Nephron progenitor cell (in vitro differentiated cells): Measurements from ENCODE around the gene BLNK.

Experiments
- DNase-seq: peaks from one replicate; pipeline ENCODE4 v3.0.0; 2021
- H3K27ac Mint-ChIP-seq: 2 replicates; pipeline ENCODE4 v1.8.0; 2021; ENCODE audit warnings: mild to moderate bottlenecking, moderate library complexity, mixed read lengths
- H3K27me3 Mint-ChIP-seq: 2 replicates; pipeline ENCODE4 v1.8.0; 2021; ENCODE audit warnings: mild to moderate bottlenecking, low read depth, mixed read lengths; ENCODE audit not compliant: poor library complexity
- H3K36me3 Mint-ChIP-seq: 2 replicates; pipeline ENCODE4 v1.8.0; 2021; ENCODE audit warnings: low read depth, mixed read lengths
- H3K4me1 Mint-ChIP-seq: 2 replicates; pipeline ENCODE4 v1.8.0; 2021; ENCODE audit warnings: mixed read lengths
- H3K4me3 Mint-ChIP-seq: 2 replicates; pipeline ENCODE4 v1.8.0; 2021; ENCODE audit warnings: mild to moderate bottlenecking, moderate library complexity, mixed read lengths
- H3K9me3 Mint-ChIP-seq: 2 replicates; pipeline ENCODE4 v1.8.0; 2021; ENCODE audit warnings: mild to moderate bottlenecking, moderate library complexity, mixed read lengths
- TF ChIP-seq, protein P1 (sequence below): fragments of 200-600 bp; sonication (generic); IDR thresholded peaks from 2 replicates; pipeline ENCODE4 v1.5.0; 2021; ENCODE audit warnings: antibody characterized with exemption

Gene BLNK

DNA sequence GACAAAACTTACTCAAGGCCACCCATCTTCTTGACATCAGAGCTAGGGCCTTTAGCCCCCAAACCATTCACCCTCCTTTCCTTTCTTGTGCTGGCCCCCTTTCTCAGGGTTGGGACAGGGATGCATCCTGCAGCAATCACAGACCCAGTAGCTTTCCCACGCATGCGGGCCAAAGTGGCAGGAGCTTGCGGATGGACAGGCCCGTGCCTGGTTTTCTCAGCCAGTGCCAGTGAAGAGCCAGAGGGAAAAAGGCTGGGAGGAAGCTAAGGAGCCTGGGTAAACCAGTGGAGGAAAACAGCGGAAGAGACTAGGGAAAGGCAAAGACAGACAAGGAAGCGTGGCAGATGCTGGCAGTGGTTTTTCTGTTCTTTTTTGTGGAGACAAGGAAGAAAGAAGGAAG, 5.1 kb upstream of the BLNK start:
- DNase-seq = no peak
- Mint-ChIP-seq H3K36me3 (no peaks in the 10 kb centered on the region), H3K4me1 (peaks cover under 1% of the 10 kb centered on the region), H3K27me3 (peaks cover 7% of the 10 kb centered on the region), H3K27ac (no peak overlapping the region), H3K9me3 (no peaks in the 10 kb centered on the region), H3K4me3 (no peak overlapping the region)
- TF ChIP-seq, protein P1, sequence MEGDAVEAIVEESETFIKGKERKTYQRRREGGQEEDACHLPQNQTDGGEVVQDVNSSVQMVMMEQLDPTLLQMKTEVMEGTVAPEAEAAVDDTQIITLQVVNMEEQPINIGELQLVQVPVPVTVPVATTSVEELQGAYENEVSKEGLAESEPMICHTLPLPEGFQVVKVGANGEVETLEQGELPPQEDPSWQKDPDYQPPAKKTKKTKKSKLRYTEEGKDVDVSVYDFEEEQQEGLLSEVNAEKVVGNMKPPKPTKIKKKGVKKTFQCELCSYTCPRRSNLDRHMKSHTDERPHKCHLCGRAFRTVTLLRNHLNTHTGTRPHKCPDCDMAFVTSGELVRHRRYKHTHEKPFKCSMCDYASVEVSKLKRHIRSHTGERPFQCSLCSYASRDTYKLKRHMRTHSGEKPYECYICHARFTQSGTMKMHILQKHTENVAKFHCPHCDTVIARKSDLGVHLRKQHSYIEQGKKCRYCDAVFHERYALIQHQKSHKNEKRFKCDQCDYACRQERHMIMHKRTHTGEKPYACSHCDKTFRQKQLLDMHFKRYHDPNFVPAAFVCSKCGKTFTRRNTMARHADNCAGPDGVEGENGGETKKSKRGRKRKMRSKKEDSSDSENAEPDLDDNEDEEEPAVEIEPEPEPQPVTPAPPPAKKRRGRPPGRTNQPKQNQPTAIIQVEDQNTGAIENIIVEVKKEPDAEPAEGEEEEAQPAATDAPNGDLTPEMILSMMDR = no peak

DNA sequence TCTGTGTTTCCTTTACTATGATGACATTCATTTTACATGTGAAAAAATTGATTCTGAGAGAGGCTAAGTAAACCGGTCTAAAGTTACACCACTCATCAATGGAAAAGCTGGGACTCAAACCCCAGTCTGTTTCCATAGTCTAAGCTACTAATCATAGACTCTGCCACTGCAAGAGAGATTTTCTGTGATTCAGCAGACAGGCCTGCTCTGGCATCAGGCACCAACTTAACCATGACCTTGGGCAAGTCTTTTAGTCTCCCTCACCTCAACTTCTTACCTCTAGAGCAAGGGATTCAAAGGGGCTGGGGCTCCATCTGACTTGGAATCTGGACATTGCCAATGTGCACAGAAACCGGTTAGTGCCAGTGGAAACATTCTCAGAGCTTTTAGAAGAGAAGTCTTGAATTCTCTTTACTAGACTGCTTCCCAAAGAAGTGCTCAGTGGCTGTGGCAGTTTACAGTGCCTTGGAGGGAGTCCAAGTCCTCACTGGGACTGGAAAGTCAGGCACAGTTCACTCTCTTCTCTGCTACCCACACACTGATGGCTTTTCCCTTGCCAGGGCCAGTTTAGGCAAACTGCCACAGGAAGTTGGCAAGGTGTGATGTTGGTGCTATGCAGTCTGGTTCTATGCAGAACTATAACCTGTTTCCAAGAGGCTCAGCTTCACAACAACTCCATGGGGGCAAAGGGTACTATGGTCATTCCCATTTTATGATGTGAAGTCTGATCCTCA, 4.5 kb upstream of the BLNK start:
- H3K4me1 Mint-ChIP-seq = peaks cover 5% of the 10 kb centered on the region
- H3K27ac Mint-ChIP-seq = no peak overlapping the region
- H3K9me3 Mint-ChIP-seq = no peaks in the 10 kb centered on the region
- no peak overlapping the region for H3K4me3 Mint-ChIP-seq
- peaks cover 7% of the 10 kb centered on the region for H3K27me3 Mint-ChIP-seq
- DNase-seq = no peak
- H3K36me3 Mint-ChIP-seq = no peaks in the 10 kb centered on the region
- TF ChIP-seq, protein P1 = no peak

DNA sequence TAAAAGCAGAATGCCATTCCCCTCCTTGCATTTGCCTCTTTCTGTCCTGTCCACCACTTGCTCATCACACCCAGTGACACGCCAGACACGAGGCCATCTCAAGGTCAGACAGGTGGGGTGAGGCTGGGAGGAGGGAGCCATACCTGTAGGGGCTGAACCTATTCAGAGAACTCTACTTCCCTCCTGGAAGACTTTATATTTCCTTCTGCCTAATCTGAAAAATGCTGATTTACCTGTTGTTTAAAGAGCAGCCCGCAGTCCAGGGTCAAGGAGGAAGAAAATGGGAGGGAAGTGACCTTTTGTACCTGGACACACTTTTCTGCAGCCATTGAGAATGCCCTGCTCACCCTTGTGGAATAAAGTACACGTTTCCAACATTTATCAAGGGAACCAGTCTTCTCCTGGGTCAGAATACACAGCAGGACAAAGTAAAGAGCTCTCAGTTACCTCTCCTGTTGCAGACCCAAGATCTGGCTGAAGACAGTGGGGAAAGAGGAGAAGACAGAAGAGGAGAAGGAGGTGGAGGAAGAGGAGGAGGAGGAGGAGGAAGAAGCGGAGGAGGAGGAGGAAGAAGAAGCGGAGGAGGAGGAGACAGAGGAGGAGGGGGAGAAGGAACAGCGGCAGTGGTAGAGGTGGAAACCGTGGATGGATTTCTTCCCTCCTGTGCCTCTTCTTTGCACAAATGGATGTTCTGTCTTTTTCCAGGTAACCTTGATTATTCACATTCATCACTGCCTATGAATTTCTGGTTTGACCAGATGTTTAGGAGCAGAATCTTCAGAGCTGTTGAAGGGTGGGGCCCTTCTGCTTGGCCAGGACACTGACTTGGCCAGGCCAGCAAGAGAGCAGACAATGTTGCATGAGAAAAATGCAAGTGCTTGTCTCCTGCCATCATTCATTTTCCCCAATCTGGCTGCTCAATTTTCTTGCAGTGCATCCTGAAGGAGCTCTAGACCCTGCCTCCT, 1.2 kb upstream of the BLNK start:
- H3K4me1 Mint-ChIP-seq = peaks cover 5% of the 10 kb centered on the region
- peaks cover 7% of the 10 kb centered on the region for H3K27me3 Mint-ChIP-seq
- H3K4me3 Mint-ChIP-seq = no peak overlapping the region
- H3K27ac Mint-ChIP-seq = no peak overlapping the region
- H3K36me3 Mint-ChIP-seq = no peaks in the 10 kb centered on the region
- no peaks in the 10 kb centered on the region for H3K9me3 Mint-ChIP-seq
- DNase-seq = no peak
- TF ChIP-seq, protein P1 = no peak

DNA sequence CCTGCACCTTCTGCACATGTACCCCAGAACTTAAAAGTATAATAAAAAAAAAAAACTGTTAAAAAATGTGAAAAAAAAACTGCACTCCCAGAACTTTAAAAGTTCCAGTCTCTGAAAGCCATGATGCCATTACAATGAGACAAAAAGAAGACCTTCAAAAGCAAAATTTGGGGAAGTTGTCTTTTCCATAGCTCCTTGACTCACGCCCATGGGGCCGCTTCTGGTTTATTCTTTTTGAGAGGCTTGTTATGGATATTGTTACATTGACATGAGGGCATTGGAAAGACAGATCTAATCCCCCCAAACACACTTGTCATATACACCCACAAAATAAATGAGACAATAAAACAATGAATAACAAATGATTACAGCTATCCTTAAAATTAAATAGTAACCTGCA, 798 bp downstream of the BLNK start:
- Mint-ChIP-seq H3K36me3 (no peaks in the 10 kb centered on the region), H3K27me3 (no peaks in the 10 kb centered on the region), H3K4me3 (no peak overlapping the region), H3K9me3 (no peaks in the 10 kb centered on the region), H3K27ac (no peak overlapping the region), H3K4me1 (peaks cover 5% of the 10 kb centered on the region)
- no peak for DNase-seq
- TF ChIP-seq, protein P1 = no peak

DNA sequence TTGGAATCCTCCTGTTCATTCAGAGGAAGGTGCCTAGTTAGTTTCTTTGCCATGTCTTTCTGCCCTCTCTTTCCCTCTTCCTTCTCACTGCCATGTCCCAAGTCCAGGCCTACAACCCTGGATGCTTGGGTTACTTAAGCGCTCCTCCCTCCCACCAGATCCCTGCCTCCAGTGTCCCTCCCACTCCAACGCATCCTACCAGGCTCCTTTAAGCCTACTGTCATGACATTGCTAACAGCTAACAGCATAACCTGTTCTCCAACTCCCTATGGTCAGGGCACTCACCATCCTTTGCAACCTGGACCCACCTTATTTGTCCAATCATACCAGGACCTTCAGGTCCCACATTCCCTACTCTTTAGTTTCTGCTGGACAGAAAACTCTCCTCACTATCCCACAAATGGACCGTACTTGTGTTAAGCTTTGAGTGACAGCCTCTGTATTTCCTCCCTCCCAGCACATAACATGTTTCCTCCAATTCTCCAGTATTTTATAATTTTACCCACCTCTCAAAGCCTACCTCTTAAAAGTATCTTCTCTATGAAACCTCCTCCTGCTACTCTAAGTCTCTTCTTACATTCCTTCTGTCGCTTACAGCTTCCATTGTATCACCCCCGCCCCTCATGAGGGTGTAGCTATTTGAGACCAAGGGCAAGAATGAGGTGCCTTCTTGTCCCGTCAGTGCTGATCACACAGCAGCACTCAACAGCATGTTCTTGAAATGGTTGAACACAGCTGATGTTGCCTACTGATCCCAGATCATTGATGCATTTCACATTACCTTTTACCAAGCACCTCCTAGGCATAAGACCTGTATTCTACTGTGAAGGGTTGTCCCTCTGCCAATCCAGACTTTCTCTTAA, 1.7 kb downstream of the BLNK start:
- Mint-ChIP-seq H3K4me1 (peaks cover 5% of the 10 kb centered on the region), H3K27ac (no peak overlapping the region), H3K9me3 (no peaks in the 10 kb centered on the region)

More for the DNA sequence above, 1.7 kb downstream of the BLNK start:
- TF ChIP-seq, protein P1 = no peak
- no peak overlapping the region for H3K4me3 Mint-ChIP-seq
- no peak for DNase-seq
- H3K27me3 Mint-ChIP-seq = no peaks in the 10 kb centered on the region
- no peaks in the 10 kb centered on the region for H3K36me3 Mint-ChIP-seq
